Urinary bladder (tissue), 2 donors: ENCODE data around the gene MEIOB. TPM values are rescaled to one million over a fixed set of nuclear protein-coding genes. Genes with fewer than 3 reads are reported as not detected.

Source experiments
- polyA plus RNA-seq: library from polyadenylated mRNA; stranded (reverse); fragments of 200-250 nt; gene quantifications from one replicate; pipeline ENCODE4 v1.2.3, GENCODE V29; 2013
- total RNA-seq: library from RNA; depleted of rRNA; stranded (reverse); fragments of >200 nt; gene quantifications from one replicate; pipeline ENCODE4 v1.2.3, GENCODE V29; 2014
- donor health status: healthy.

The MEIOB gene
- total and polyA plus RNA-seq, 2 donors, result not detected

Other genes starting within 250 kb of the MEIOB start
- gene JPT2, start 193.9 kb downstream of the MEIOB start, total RNA-seq, result 37.3 TPM
- gene JPT2, start 193.9 kb downstream of the MEIOB start, polyA plus RNA-seq, result 30.7 TPM
- 36.8 TPM for gene MAPK8IP3, start 166.0 kb downstream of the MEIOB start, total RNA-seq
- gene MAPK8IP3, start 166.0 kb downstream of the MEIOB start, polyA plus RNA-seq, result 47.0 TPM
- 19.1 TPM for gene NME3, start 100.6 kb downstream of the MEIOB start, total RNA-seq
- 121 TPM for gene NME3, start 100.6 kb downstream of the MEIOB start, polyA plus RNA-seq
- gene EME2, start 99.4 kb downstream of the MEIOB start, total RNA-seq, result 8.1 TPM
- 6.3 TPM for gene EME2, start 99.4 kb downstream of the MEIOB start, polyA plus RNA-seq
- 21.9 TPM for gene MRPS34, start 99.0 kb downstream of the MEIOB start, total RNA-seq
- gene MRPS34, start 99.0 kb downstream of the MEIOB start, polyA plus RNA-seq, result 98.2 TPM
- 29.2 TPM for gene SPSB3, start 89.6 kb downstream of the MEIOB start, total RNA-seq
- gene SPSB3, start 89.6 kb downstream of the MEIOB start, polyA plus RNA-seq, result 81.7 TPM
- gene NUBP2, start 89.2 kb downstream of the MEIOB start, total RNA-seq, result 29.5 TPM
- 82.0 TPM for gene NUBP2, start 89.2 kb downstream of the MEIOB start, polyA plus RNA-seq
- gene IGFALS, start 78.5 kb downstream of the MEIOB start, total RNA-seq, result 0.11 TPM
- 0.22 TPM for gene IGFALS, start 78.5 kb downstream of the MEIOB start, polyA plus RNA-seq
- 20.9 TPM for gene HAGH, start 45.3 kb downstream of the MEIOB start, total RNA-seq
- gene HAGH, start 45.3 kb downstream of the MEIOB start, polyA plus RNA-seq, result 96.0 TPM
- 35.2 TPM for gene FAHD1, start 45.0 kb downstream of the MEIOB start, total RNA-seq
- gene FAHD1, start 45.0 kb downstream of the MEIOB start, polyA plus RNA-seq, result 34.0 TPM
- gene HS3ST6, start 46.3 kb upstream of the MEIOB start, total RNA-seq, result 1.8 TPM
- gene HS3ST6, start 46.3 kb upstream of the MEIOB start, polyA plus RNA-seq, result 1.6 TPM
- gene MSRB1, start 71.0 kb upstream of the MEIOB start, total RNA-seq, result 4.0 TPM
- 107 TPM for gene MSRB1, start 71.0 kb upstream of the MEIOB start, polyA plus RNA-seq
- gene RPL3L, start 82.5 kb upstream of the MEIOB start, total RNA-seq, result 1.2 TPM
- not detected for gene RPL3L, start 82.5 kb upstream of the MEIOB start, polyA plus RNA-seq
- 71.2 TPM for gene NDUFB10, start 87.4 kb upstream of the MEIOB start, total RNA-seq
- gene NDUFB10, start 87.4 kb upstream of the MEIOB start, polyA plus RNA-seq, result 308 TPM
- gene RPS2, start 92.7 kb upstream of the MEIOB start, total RNA-seq, result 888 TPM
- 3,347 TPM for gene RPS2, start 92.7 kb upstream of the MEIOB start, polyA plus RNA-seq
- gene RNF151, start 94.7 kb upstream of the MEIOB start, total RNA-seq, result not detected
- gene RNF151, start 94.7 kb upstream of the MEIOB start, polyA plus RNA-seq, result not detected
- 10.9 TPM for gene TBL3, start 99.9 kb upstream of the MEIOB start, total RNA-seq
- 50.6 TPM for gene TBL3, start 99.9 kb upstream of the MEIOB start, polyA plus RNA-seq
- not detected for gene NOXO1, start 109.3 kb upstream of the MEIOB start, total RNA-seq
- gene NOXO1, start 109.3 kb upstream of the MEIOB start, polyA plus RNA-seq, result 0.16 TPM
- 7.7 TPM for gene GFER, start 112.0 kb upstream of the MEIOB start, total RNA-seq
- gene GFER, start 112.0 kb upstream of the MEIOB start, polyA plus RNA-seq, result 27.8 TPM
- 2.0 TPM for gene SYNGR3, start 117.8 kb upstream of the MEIOB start, total RNA-seq
- gene SYNGR3, start 117.8 kb upstream of the MEIOB start, polyA plus RNA-seq, result 1.8 TPM
- gene ZNF598, start 137.7 kb upstream of the MEIOB start, total RNA-seq, result 6.3 TPM
- 38.4 TPM for gene ZNF598, start 137.7 kb upstream of the MEIOB start, polyA plus RNA-seq
- not detected for gene NPW, start 147.6 kb upstream of the MEIOB start, total RNA-seq
- gene NPW, start 147.6 kb upstream of the MEIOB start, polyA plus RNA-seq, result 0.08 TPM
- gene NHERF2, start 154.7 kb upstream of the MEIOB start, total RNA-seq, result 25.9 TPM
- gene NHERF2, start 154.7 kb upstream of the MEIOB start, polyA plus RNA-seq, result 111 TPM
- gene NTHL1, start 175.7 kb upstream of the MEIOB start, total RNA-seq, result 13.7 TPM
- 28.5 TPM for gene NTHL1, start 175.7 kb upstream of the MEIOB start, polyA plus RNA-seq
- gene TSC2, start 175.8 kb upstream of the MEIOB start, total RNA-seq, result 50.2 TPM
- gene TSC2, start 175.8 kb upstream of the MEIOB start, polyA plus RNA-seq, result 55.9 TPM